ENCODE measurements around the gene ZNF729. TPM values are rescaled to one million over a fixed set of nuclear protein-coding genes. Genes with fewer than 3 reads are reported as not detected.

ZNF729 gene
- total and polyA plus RNA-seq, 8 donors: not detected

DNA sequence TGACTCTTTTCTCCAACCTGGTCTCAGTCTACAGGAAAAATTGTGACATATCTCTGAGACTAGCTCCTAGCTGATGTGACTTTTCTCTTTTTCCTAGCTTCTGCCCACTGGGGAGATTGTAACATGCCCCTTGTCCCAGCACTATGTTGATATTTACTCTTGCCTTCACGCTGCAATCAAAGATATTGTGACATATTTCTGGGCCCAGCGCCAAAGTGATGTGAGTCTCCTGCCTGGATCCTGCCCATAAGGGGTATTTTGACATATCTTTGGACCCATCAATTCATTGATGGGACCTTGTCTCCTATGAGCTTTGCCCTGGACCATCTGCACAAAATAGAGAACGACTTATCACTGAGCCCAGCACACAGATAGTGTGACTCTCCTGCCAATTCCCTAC, 41.1 kb downstream of the ZNF729 start:
- Histone ChIP-seq H3K36me3 (no peaks in the 10 kb centered on the region), H3K4me1 (no peaks in the 10 kb centered on the region), H3K9me3 (peaks cover 0 to 93% (median 53%) of the 10 kb centered on the region in 4 donors), H3K27me3 (no peaks in the 10 kb centered on the region), H3K4me3 (no peak overlapping the region), H3K27ac (no peak overlapping the region)
- intact Hi-C loops (cut with DNase I; ENCODE audit: low total_unique reads): no loop called here
- 73 to 85% (median 78%) methylated on average over 3 of the region's 3 CpGs for WGBS, 5 donors
- no peak for DNase-seq
- no peak for TF ChIP-seq EP300 (IDR thresholded peaks at IDR 0.05)
- no peak for TF ChIP-seq POLR2A (IDR thresholded peaks at IDR 0.05)
- TF ChIP-seq POLR2AphosphoS5 (IDR thresholded peaks at IDR 0.05): no peak
- TF ChIP-seq, protein P1, sequence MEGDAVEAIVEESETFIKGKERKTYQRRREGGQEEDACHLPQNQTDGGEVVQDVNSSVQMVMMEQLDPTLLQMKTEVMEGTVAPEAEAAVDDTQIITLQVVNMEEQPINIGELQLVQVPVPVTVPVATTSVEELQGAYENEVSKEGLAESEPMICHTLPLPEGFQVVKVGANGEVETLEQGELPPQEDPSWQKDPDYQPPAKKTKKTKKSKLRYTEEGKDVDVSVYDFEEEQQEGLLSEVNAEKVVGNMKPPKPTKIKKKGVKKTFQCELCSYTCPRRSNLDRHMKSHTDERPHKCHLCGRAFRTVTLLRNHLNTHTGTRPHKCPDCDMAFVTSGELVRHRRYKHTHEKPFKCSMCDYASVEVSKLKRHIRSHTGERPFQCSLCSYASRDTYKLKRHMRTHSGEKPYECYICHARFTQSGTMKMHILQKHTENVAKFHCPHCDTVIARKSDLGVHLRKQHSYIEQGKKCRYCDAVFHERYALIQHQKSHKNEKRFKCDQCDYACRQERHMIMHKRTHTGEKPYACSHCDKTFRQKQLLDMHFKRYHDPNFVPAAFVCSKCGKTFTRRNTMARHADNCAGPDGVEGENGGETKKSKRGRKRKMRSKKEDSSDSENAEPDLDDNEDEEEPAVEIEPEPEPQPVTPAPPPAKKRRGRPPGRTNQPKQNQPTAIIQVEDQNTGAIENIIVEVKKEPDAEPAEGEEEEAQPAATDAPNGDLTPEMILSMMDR (IDR thresholded peaks at IDR 0.05): no peak

DNA sequence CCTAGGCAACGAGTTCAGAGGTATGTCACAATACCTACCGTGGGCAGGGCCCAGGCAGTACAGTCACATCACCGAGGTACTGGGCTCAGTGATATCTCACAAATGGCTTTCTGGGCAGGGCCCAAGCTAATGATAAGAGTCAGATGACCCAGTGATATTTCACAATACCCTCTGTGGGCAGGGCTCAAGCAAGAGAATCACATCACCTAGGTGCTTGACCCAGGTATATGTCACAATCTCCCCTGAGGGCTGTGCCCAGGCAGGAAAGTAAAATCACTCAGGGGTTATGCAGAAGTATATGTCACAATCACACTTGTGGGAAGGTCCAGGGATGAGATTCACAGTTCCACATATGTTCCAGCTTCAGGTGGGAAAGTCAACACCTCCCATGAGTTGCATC, 45.3 kb downstream of the ZNF729 start:
- Histone ChIP-seq H3K36me3 (no peaks in the 10 kb centered on the region), H3K4me3 (no peak overlapping the region), H3K4me1 (no peaks in the 10 kb centered on the region), H3K27me3 (no peaks in the 10 kb centered on the region), H3K9me3 (peaks cover 0 to 89% (median 44%) of the 10 kb centered on the region in 4 donors), H3K27ac (no peak overlapping the region)
- TF ChIP-seq POLR2AphosphoS5 (IDR thresholded peaks at IDR 0.05): no peak
- no peak for TF ChIP-seq POLR2A (IDR thresholded peaks at IDR 0.05)
- no peak for TF ChIP-seq EP300 (IDR thresholded peaks at IDR 0.05)
- TF ChIP-seq, protein P1 (IDR thresholded peaks at IDR 0.05): no peak
- no peak for DNase-seq
- WGBS, 5 donors: 73 to 88% (median 76%) methylated on average over 3 of the region's 3 CpGs
- intact Hi-C loops (cut with DNase I; ENCODE audit: low total_unique reads): no loop called here

DNA sequence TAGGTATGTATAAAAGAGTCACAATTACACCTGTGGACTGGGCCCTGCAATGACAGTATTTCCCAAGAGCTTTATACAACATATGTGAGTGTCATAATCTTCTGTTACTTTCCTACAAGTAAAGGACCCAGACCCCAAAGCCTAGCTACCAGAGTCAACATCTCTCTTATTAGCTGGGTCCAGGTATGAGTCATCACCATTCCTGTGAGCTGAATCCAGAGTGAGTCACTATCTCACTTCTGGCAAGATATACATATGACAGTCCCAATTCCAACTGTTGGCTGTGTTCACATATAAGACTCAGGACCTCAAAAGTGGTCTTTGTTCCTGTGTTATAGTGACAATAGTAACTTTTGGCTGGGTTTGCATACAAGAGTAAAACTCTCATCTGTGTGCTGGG, 46.7 kb downstream of the ZNF729 start:
- DNase-seq: no peak
- intact Hi-C loops (cut with DNase I; ENCODE audit: low total_unique reads): no loop called here
- Histone ChIP-seq H3K36me3 (no peaks in the 10 kb centered on the region), H3K27ac (no peak overlapping the region), H3K27me3 (no peaks in the 10 kb centered on the region), H3K4me1 (no peaks in the 10 kb centered on the region), H3K4me3 (no peak overlapping the region), H3K9me3 (peaks cover 0 to 76% (median 38%) of the 10 kb centered on the region in 4 donors)
- TF ChIP-seq EP300 (IDR thresholded peaks at IDR 0.05): no peak
- TF ChIP-seq, protein P1 (IDR thresholded peaks at IDR 0.05): no peak
- TF ChIP-seq POLR2AphosphoS5 (IDR thresholded peaks at IDR 0.05): no peak
- TF ChIP-seq POLR2A (IDR thresholded peaks at IDR 0.05): no peak

DNA sequence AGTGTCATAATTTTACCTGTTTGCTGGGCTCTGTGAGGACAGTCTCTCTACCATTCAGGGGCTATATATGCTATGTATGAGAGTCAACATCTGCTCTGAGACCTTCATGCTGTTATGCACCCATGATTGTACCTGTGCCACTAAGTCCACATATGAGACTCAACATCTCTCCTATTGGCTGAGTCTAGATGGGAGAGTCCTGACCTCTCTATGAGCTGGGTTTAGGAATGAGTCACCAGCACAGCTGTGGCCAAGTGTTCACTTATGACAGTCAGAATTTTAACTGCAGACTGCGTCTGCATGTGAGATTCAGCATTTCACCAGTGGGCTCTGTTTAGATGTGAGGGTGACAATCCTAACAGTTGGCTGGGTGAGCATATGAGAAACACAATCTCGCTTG, 49.5 kb downstream of the ZNF729 start:
- no peak for DNase-seq
- Histone ChIP-seq H3K36me3 (no peaks in the 10 kb centered on the region), H3K27me3 (no peaks in the 10 kb centered on the region), H3K4me3 (no peak overlapping the region), H3K27ac (no peak overlapping the region), H3K9me3 (peaks cover 0 to 72% (median 31%) of the 10 kb centered on the region in 4 donors), H3K4me1 (no peaks in the 10 kb centered on the region)
- 82 to 93% (median 84%) methylated on average over 2 of the region's 2 CpGs for WGBS, 5 donors
- intact Hi-C loops (cut with DNase I; ENCODE audit: low total_unique reads): no loop called here
- TF ChIP-seq, protein P1 (IDR thresholded peaks at IDR 0.05): no peak
- no peak for TF ChIP-seq POLR2AphosphoS5 (IDR thresholded peaks at IDR 0.05)
- TF ChIP-seq POLR2A (IDR thresholded peaks at IDR 0.05): no peak
- no peak for TF ChIP-seq EP300 (IDR thresholded peaks at IDR 0.05)
